ENCODE results near the gene MGME1. TPM values are rescaled to one million over a fixed set of nuclear protein-coding genes. Genes with fewer than 3 reads are reported as not detected.

The MGME1 gene
- total RNA-seq, 1 donor from 2014 or later = 25.0 TPM

DNA sequence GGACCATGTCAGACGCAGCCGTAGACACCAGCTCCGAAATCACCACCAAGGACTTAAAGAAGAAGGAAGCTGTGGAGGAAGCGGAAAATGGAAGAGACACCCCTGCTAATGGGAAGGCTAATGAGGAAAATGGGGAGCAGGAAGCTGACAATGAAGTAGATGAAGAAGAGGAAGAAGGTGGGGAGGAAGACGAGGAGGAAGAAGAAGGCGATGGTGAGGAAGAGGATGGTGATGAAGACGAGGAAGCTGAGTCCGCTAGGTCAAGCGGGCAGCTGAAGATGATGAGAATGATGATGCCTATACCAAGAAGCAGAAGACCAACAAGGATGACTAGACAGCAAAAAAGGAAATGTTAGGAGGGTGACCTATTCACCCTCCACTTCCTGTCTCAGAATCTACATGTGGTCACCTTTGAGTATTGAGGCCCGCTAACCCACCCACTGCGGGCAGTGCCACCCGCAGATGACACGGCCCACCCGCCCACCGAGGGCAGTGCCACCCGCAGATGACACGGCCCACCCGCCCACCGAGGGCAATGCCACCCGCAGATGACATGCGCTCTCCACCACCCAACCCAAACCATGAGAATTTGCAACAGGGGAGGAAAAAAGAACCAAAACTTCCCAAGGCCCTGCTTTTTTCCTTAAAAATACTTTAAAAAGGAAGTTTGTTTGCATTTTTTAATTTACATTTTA is 43.3 kb downstream of the MGME1 start:
- peaks cover 7% of the 10 kb centered on the region for H3K4me1 Mint-ChIP-seq
- DNase-seq (ENCODE audit: low spot score in 2 of 2, unreplicated experiment in 2 of 2) = no peak
- peaks cover 9% of the 10 kb centered on the region for H3K36me3 Mint-ChIP-seq
- H3K9me3 Mint-ChIP-seq = no peaks in the 10 kb centered on the region
- H3K4me3 Mint-ChIP-seq = no peak overlapping the region
- H3K27me3 Mint-ChIP-seq (ENCODE audit: low read depth) = no peaks in the 10 kb centered on the region
- H3K27ac Mint-ChIP-seq = no peak overlapping the region
- TF ChIP-seq, protein P1, sequence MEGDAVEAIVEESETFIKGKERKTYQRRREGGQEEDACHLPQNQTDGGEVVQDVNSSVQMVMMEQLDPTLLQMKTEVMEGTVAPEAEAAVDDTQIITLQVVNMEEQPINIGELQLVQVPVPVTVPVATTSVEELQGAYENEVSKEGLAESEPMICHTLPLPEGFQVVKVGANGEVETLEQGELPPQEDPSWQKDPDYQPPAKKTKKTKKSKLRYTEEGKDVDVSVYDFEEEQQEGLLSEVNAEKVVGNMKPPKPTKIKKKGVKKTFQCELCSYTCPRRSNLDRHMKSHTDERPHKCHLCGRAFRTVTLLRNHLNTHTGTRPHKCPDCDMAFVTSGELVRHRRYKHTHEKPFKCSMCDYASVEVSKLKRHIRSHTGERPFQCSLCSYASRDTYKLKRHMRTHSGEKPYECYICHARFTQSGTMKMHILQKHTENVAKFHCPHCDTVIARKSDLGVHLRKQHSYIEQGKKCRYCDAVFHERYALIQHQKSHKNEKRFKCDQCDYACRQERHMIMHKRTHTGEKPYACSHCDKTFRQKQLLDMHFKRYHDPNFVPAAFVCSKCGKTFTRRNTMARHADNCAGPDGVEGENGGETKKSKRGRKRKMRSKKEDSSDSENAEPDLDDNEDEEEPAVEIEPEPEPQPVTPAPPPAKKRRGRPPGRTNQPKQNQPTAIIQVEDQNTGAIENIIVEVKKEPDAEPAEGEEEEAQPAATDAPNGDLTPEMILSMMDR (IDR thresholded peaks at IDR 0.05; ENCODE audit: unreplicated experiment) = no peak

DNA sequence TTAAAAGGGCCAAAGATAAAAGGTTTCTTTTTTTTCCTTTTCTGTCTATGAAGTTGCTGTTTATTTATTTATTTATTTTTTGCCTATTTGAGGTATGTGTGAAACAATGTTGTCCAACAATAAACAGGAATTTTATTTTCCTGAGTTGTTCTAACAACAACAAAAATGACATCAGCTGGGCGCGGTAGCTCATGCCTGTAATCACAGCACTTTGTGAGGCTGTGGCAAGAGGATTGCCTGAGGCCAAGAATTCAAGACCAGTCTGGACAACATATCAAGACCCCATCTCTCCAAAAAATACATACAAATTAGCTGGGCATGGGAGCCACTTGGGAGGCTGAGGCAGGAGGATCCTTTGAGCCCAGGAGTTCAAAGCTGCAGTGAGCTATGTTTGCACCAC is 44.1 kb downstream of the MGME1 start:
- H3K27me3 Mint-ChIP-seq (ENCODE audit: low read depth) = no peaks in the 10 kb centered on the region
- H3K4me3 Mint-ChIP-seq = no peak overlapping the region
- H3K36me3 Mint-ChIP-seq = peaks cover 9% of the 10 kb centered on the region
- TF ChIP-seq, protein P1 (IDR thresholded peaks at IDR 0.05; ENCODE audit: unreplicated experiment) = no peak
- H3K9me3 Mint-ChIP-seq = no peaks in the 10 kb centered on the region
- peaks cover under 1% of the 10 kb centered on the region for H3K4me1 Mint-ChIP-seq
- H3K27ac Mint-ChIP-seq = no peak overlapping the region
- DNase-seq (ENCODE audit: low spot score in 2 of 2, unreplicated experiment in 2 of 2) = no peak

DNA sequence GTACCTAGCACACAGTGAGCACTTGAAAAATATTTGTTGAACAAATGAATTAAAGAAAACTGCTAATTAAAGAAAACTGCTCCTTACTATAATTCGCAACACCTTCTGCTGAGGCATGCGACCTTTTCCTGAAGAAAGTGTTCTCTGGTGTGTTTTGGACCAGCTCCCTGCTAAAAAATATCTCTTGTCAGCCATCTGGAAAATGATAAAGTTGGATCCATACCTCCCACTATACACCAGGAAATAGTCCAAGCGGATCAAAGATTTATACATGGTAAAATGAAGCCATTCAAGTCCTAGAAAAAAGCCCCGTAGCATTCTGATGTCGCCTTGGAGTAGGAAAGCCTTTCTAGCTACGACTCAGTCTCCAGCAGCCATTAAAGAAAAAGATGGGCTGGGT is 45.6 kb downstream of the MGME1 start:
- Mint-ChIP-seq H3K27ac (no peak overlapping the region), H3K36me3 (peaks cover 13% of the 10 kb centered on the region), H3K4me3 (no peak overlapping the region), H3K27me3 (ENCODE audit: low read depth) (no peaks in the 10 kb centered on the region), H3K9me3 (no peaks in the 10 kb centered on the region), H3K4me1 (no peaks in the 10 kb centered on the region)
- no peak for DNase-seq (ENCODE audit: low spot score in 2 of 2, unreplicated experiment in 2 of 2)
- TF ChIP-seq, protein P1 (IDR thresholded peaks at IDR 0.05; ENCODE audit: unreplicated experiment) = no peak

DNA sequence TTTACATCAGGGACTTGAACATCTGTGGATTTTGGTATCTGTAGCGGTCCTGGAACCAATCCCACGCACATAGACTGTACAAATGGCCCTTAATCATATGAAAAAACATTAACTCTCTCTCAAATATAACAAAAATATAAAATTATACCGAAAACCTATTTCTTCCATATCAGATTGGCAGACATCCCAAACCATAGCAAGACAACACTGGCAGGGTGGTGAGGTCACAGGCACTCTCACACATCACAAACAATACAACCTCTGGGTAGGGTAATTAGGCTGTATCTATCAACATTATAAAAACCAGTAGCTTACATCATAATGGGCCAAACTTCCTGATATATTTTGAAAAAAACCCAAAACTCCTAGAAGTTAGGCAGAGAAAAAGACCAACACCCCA is 48.0 kb downstream of the MGME1 start:
- Mint-ChIP-seq H3K36me3 (peaks cover 19% of the 10 kb centered on the region), H3K4me1 (no peaks in the 10 kb centered on the region), H3K27ac (no peak overlapping the region), H3K27me3 (ENCODE audit: low read depth) (no peaks in the 10 kb centered on the region), H3K4me3 (no peak overlapping the region), H3K9me3 (no peaks in the 10 kb centered on the region)
- no peak for DNase-seq (ENCODE audit: low spot score in 2 of 2, unreplicated experiment in 2 of 2)
- TF ChIP-seq, protein P1 (IDR thresholded peaks at IDR 0.05; ENCODE audit: unreplicated experiment) = no peak

DNA sequence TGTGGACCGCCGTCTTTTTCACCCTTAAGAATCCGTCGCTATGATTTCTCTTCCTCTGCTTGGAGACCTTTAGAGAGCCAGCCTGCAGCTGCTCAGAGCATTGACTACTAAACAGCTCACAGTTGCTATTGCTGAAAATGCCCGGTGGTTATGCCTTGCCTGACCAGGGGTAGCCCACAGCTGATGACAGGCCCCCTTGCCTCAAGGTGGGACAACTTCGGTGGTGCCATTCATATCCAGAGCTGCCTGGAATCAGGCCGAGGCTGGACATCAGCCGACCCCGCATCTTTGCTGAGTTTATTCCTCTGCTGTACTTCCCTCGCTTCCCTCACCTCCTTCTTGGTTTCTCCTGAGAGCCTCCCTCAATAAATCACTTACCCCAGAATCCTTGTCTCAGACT is 49.3 kb downstream of the MGME1 start:
- TF ChIP-seq, protein P1 (IDR thresholded peaks at IDR 0.05; ENCODE audit: unreplicated experiment) = no peak
- Mint-ChIP-seq H3K36me3 (peaks cover 19% of the 10 kb centered on the region), H3K9me3 (no peaks in the 10 kb centered on the region), H3K27me3 (ENCODE audit: low read depth) (no peaks in the 10 kb centered on the region), H3K4me1 (no peaks in the 10 kb centered on the region), H3K4me3 (no peak overlapping the region), H3K27ac (no peak overlapping the region)
- no peak for DNase-seq (ENCODE audit: low spot score in 2 of 2, unreplicated experiment in 2 of 2)

Measured in mesothelial cell of epicardium (in vitro differentiated cells).